Choroid plexus epithelial cell (primary cell): ENCODE measurements around the gene JAK1.

ENCODE experiments used
- DNase-seq: peaks from one replicate; pipeline ENCODE4 v3.0.0-alpha.2; 2010; ENCODE audit warnings: low read depth
- H3K4me3 ChIP-seq: 2 replicates; pipeline ENCODE4 v1.5.1; 2011; ENCODE audit warnings: low read depth, mild to moderate bottlenecking, control low read depth, low read length, moderate library complexity
- TF ChIP-seq, protein P1 (sequence below): conservative IDR thresholded peaks from 2 replicates; pipeline ENCODE4 v1.5.1; 2011; ENCODE audit warnings: low read depth, mild to moderate bottlenecking, control low read depth, inconsistent platforms, low read length, moderate library complexity

JAK1 gene

DNA sequence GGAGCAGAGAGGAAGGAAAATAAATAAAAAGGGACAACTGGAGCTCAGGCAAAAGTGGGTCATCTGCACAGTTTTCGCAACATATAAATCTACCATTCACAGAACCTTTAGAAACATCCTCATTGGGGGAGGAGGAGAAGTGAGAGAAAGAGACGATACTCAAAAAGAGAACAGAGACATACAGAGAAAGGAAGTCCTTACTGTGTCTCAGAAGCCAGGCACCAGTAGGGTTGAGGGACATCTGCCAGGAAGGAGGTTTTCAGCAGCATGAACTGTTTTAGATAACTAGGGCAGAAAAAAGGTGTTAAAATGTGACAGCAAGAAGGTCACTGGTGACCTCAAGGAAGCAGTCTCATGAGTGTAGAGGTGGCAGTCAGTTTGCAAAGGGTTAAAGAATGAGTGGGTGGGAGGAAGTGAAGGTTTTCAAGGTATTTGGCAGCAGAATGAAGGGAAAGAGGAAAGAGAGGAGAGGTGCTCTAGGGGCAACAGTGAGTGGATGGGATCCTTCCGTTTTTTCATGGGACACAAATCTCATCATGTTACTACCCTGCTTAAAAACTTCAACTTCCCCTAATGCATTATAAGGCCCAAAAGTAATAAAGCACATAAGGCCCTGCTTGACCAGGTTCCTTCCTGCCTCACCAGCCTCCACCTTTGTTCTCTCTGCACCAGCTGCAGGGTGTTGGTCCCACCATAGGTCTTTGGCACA is 9.5 kb downstream of the JAK1 start:
- peak; percentile 20 for DNase-seq
- no peak overlapping the region for H3K4me3 ChIP-seq
- TF ChIP-seq, protein P1, sequence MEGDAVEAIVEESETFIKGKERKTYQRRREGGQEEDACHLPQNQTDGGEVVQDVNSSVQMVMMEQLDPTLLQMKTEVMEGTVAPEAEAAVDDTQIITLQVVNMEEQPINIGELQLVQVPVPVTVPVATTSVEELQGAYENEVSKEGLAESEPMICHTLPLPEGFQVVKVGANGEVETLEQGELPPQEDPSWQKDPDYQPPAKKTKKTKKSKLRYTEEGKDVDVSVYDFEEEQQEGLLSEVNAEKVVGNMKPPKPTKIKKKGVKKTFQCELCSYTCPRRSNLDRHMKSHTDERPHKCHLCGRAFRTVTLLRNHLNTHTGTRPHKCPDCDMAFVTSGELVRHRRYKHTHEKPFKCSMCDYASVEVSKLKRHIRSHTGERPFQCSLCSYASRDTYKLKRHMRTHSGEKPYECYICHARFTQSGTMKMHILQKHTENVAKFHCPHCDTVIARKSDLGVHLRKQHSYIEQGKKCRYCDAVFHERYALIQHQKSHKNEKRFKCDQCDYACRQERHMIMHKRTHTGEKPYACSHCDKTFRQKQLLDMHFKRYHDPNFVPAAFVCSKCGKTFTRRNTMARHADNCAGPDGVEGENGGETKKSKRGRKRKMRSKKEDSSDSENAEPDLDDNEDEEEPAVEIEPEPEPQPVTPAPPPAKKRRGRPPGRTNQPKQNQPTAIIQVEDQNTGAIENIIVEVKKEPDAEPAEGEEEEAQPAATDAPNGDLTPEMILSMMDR: no peak

DNA sequence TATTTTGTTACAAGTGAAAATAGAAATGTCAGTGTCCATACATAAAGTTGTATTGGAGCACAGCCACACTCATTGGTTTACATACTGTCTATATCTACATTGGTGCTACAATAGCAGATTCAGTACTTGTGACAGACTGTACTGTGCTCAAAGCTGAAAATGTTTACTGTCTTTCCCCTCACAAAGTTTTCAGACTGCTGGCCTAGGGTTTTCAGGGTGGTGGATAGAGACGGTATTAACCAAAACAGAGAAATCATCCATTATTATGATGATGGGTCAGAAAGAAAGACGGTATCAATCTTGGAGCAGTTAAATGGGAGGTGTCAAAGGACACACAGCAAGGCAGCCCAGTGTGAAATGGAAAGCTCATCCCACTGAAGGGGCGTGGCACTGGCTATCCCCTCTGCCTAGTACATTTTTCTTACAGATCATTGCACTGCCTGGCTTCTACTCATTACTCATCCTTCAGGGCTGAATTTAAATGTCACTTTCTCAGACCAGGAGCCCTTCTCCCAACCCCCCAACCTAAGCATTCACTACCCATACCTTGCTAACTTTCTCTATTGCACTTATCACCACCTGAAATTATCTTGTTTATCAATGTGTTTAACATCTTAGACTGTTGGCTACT is 10.2 kb downstream of the JAK1 start:
- peak; percentile 77 for DNase-seq
- no peak overlapping the region for H3K4me3 ChIP-seq
- TF ChIP-seq, protein P1: no peak

DNA sequence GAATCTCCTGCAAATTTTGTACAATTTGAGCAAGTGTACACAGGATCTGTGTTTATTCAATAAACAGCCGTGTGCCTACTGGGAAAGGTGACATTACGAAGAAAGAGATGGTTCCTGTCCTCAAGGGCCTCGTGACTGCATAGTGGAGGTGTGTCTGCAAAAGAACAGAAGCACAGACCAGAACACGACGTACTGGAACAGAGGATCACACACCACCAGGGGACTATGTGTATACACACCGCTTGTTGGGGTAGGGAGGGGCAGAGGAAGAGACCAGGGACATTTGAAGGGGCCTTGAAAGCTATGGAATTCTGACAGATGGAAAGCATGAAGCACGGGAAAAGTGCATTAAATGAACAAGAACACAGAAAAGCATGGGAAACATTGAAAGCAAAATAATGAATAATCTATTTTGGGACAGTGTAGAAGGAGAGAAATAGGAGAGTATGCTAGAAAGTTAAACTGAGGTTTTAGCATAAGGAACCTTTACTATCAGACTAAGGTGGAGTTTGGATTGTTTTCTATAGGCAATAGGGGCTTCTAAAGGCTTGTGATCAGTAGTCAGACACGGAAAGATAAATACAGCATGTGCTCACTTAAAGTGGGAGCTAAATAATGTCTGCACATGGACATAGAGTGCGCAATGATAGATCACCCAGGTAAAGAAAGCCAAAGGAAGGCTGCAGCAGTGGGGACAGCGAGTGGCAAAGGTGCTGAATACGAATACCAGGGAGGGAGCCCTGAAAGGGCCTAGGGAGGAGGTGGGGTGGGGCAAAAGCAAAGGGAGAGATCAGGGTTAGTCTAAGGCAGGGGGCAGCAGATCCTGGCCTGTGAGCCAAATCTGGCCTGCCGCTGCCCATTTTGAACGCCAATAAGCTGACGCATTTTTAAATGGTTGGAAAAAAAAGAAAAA is 11.0 kb downstream of the JAK1 start:
- no peak overlapping the region for H3K4me3 ChIP-seq
- DNase-seq: peak; percentile 44
- TF ChIP-seq, protein P1: peak; percentile 25

DNA sequence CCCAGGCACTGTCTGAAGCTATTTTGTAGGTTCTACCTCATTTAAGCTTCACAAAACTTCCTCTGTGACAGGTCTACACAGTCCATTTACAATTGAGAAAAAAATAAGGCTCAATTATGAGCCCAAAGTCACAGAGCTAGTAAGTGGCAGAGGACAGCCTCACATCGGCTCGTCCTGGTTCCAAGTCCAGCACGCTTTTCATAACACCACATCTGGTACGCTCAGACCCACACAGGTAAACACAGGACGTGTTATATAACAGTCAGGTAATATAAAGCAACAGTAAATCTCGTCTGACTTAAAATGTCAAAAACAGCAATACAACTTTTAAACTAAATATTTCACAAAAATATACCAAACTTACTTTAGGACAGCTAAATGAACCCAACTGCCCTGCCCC is 13.1 kb downstream of the JAK1 start:
- H3K4me3 ChIP-seq: no peak overlapping the region
- DNase-seq: no peak

DNA sequence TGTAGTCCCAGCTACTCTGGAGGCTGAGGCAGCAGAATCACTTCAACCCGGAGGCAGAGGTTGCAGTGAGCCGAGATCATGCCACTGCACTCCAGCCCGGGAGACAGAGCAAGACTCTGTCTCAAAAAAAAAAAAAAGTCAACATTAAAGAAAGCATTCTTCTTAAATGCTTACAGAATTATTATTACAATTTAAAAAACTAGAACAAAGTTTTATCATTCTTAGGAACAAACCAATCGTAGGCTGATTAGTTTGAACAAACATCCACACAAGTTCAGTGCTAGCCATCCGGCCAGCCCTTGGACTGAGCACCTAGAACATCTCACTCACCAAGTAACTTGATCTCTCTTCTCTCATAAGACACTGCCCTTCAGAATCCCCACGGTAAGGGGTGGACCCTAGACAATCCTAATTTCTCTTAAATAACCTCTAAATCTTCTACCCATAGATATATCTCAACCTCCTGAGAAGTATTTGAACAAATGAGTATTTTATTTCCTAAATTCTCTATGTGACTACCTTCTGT is 16.0 kb downstream of the JAK1 start:
- no peak overlapping the region for H3K4me3 ChIP-seq
- TF ChIP-seq, protein P1: no peak
- DNase-seq: no peak

More for the DNA sequence above, 13.1 kb downstream of the JAK1 start:
- TF ChIP-seq, protein P1: no peak

DNA sequence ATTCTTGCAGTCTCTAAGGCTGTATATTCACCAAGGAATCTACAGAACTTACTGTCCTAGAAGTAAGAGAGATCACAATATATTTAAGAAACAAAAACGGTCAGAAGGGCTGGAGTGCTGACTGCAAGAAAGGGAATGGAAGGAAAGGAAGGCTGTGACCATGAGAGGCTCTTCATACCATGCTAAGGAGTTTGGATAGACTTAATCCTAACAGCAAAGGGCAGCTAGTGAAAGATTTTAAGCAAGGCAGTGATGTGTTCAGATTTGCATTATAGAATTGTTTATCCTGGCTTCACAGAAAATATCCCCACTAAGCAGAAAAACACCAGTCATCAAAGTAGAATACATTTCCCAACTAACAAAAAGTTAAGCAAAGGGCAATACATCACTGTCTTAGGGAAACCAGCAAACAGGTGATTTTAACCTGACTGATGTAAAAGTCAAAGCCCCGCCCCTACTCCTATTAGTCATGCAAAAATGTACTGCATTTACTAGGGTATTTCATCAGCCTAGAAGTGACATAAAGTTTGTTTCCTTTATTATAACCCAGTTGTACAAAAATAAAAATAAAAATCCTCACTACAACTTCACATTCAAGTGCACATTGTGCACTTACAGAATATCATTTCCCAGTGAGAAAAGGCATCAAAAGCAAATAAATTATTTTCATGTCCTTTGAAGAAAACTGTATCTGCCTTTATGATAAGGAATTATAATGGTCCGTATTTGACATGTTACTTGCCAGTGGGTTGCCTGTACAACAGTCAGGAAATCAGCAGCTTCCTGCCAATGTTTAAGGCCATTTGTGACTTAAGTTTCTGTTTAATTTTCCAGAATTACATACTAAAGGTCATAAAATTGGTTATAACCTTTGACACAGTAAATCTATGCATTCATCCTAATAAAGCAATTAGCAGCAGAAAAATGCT is 17.2 kb downstream of the JAK1 start:
- TF ChIP-seq, protein P1: no peak
- DNase-seq: peak; percentile 55
- H3K4me3 ChIP-seq: no peak overlapping the region
